B cell (primary cell): ENCODE measurements around the gene CCDC70. TPM values are rescaled to one million over a fixed set of nuclear protein-coding genes. Genes with fewer than 3 reads are reported as not detected.

Source experiments
- ATAC-seq: fragments of 200-7000 bp; cut with Tn5 transposase; one replicate; pipeline ENCODE4 v1.10.0; 2021; ENCODE audit warnings: low read depth, mild to moderate bottlenecking, moderate number of reproducible peaks, moderate library complexity
- CTCF ChIA-PET: fragments of 350-600 bp; sonication (Branson Sonifier 250); formaldehyde crosslinking; loops from one replicate; lab custom pipeline; 2021; ENCODE audit warnings: antibody characterized with exemption, inconsistent platforms; lab: Charles Lee
- POLR2A ChIA-PET: fragments of 350-600 bp; sonication (Branson Sonifier 250); formaldehyde crosslinking; loops from one replicate; lab custom pipeline; 2021; ENCODE audit warnings: antibody characterized with exemption; lab: Charles Lee
- DNase-seq: peaks from one replicate; pipeline ENCODE4 v3.0.0; 2013
- H2AFZ ChIP-seq: 2 replicates; pipeline ENCODE4 v1.6.1; 2012; ENCODE audit warnings: mild to moderate bottlenecking, low read depth, low read length; ENCODE audit not compliant: insufficient read depth, poor library complexity, severe bottlenecking
- H3K27ac ChIP-seq, 2 donors: 1 replicate in 1 of 2; 2 replicates in 1 of 2; pipeline ENCODE4 v1.5.1; 2012 to 2013; ENCODE audit warnings: low read length in 2 of 2, mild to moderate bottlenecking in 2 of 2, moderate library complexity in 1 of 2
- H3K27me3 ChIP-seq, 4 experiments: fragments of 200-600 bp in 1 of 4; sonication (generic) in 1 of 4; replicated peaks in 1 of 4; 1 replicate in 2 of 4; 2 replicates in 2 of 4; pipeline versions ENCODE4 v1.6.1 to v1.7.0; 2013 to 2016; ENCODE audit warnings: low read length in 3 of 4, mild to moderate bottlenecking in 2 of 4, mixed read lengths in 1 of 4, moderate library complexity in 1 of 4; ENCODE audit not compliant: insufficient read depth in 4 of 4, control insufficient read depth in 3 of 4; ENCODE audit errors: control extremely low read depth in 1 of 4
- H3K36me3 ChIP-seq, 2 experiments: replicated peaks in 1 of 2; 1 replicate in 1 of 2; 2 replicates in 1 of 2; pipeline versions ENCODE4 v1.6.1 to v1.7.1; 2013; ENCODE audit warnings: low read length in 1 of 2; ENCODE audit not compliant: insufficient read depth in 2 of 2, control insufficient read depth in 1 of 2; ENCODE audit errors: control extremely low read depth in 1 of 2, extremely low read depth in 1 of 2
- H3K4me1 ChIP-seq, 2 donors: fragments of 200-600 bp in 1 of 2; sonication (generic) in 1 of 2; 1 replicate in 1 of 2; 2 replicates in 1 of 2; pipeline versions ENCODE4 v1.5.1 to v1.6.1; 2013 to 2017; ENCODE audit warnings: low read length in 2 of 2; ENCODE audit not compliant: control insufficient read depth in 2 of 2, insufficient read depth in 2 of 2
- H3K4me2 ChIP-seq: replicated peaks from 2 replicates; pipeline ENCODE3; 2012; ENCODE audit warnings: mild to moderate bottlenecking, low read depth, low read length; ENCODE audit not compliant: poor library complexity, severe bottlenecking
- H3K4me3 ChIP-seq, 5 experiments: fragments of 200-600 bp in 1 of 5; sonication (generic) in 1 of 5; 1 replicate in 3 of 5; 2 replicates in 2 of 5; pipeline versions ENCODE4 v1.5.1 to v1.7.0; 2011 to 2016; ENCODE audit warnings: low read length in 4 of 5, mild to moderate bottlenecking in 4 of 5, low read depth in 2 of 5, control low read depth in 1 of 5, moderate library complexity in 1 of 5; ENCODE audit not compliant: insufficient read depth in 1 of 5; ENCODE audit errors: control extremely low read depth in 1 of 5, extremely low read depth in 1 of 5
- H3K79me2 ChIP-seq: fragments of 200-600 bp; sonication (generic); one replicate; pipeline ENCODE4 v1.6.0; 2016; ENCODE audit warnings: low read length; ENCODE audit not compliant: control insufficient read depth, insufficient read depth
- H3K9ac ChIP-seq: fragments of 200-600 bp; sonication (generic); 2 replicates; pipeline ENCODE4 v1.6.1; 2017; ENCODE audit warnings: mild to moderate bottlenecking, low read length, moderate library complexity
- H3K9me3 ChIP-seq, 3 donors: one replicate each; pipeline versions ENCODE4 v1.6.1 to v1.7.1; 2013; ENCODE audit warnings: low read length in 2 of 3; ENCODE audit not compliant: control insufficient read depth in 2 of 3, insufficient read depth in 1 of 3; ENCODE audit errors: control extremely low read depth in 1 of 3
- H4K20me1 ChIP-seq: 2 replicates; pipeline ENCODE4 v1.6.0; 2012; ENCODE audit warnings: mild to moderate bottlenecking, low read length; ENCODE audit not compliant: insufficient read depth, control insufficient read depth, poor library complexity, severe bottlenecking
- H3K27ac Mint-ChIP-seq: one replicate; pipeline ENCODE4 v1.8.0; 2021; ENCODE audit warnings: mixed read lengths
- H3K27me3 Mint-ChIP-seq: one replicate; pipeline ENCODE4 v1.8.0; 2021; ENCODE audit warnings: mixed read lengths
- H3K4me1 Mint-ChIP-seq: one replicate; pipeline ENCODE4 v1.8.0; 2021; ENCODE audit warnings: mixed read lengths
- H3K4me3 Mint-ChIP-seq: one replicate; pipeline ENCODE4 v1.8.0; 2021; ENCODE audit warnings: mixed read lengths
- H3K9me3 Mint-ChIP-seq: one replicate; pipeline ENCODE4 v1.8.0; 2022; ENCODE audit warnings: mixed read lengths; ENCODE audit not compliant: insufficient read depth
- EZH2 ChIP-seq: IDR thresholded peaks from 2 replicates; pipeline ENCODE4 v1.6.1; 2012; ENCODE audit warnings: borderline replicate concordance, low read depth, mild to moderate bottlenecking, moderate library complexity, low read length; ENCODE audit not compliant: insufficient read depth, poor library complexity, severe bottlenecking
- WGBS: methylation state at CpG from one replicate; pipeline ENCODE4 v1.1.5; 2013; ENCODE audit warnings: missing lambda C conversion rate; ENCODE audit not compliant: insufficient coverage; 5-methylcytosine and 5-hydroxymethylcytosine counted together
- intact Hi-C: fragments of 100-400 bp; cut with micrococcal nuclease; formaldehyde crosslinking; loops from one replicate; pipeline ENCODE4 v1.10.0; 2022
- polyA plus RNA-seq: library from polyadenylated mRNA; depleted of rRNA; stranded (reverse); fragments of >200 nt; gene quantifications from 2 replicates; pipeline ENCODE4 v1.2.3, GENCODE V29; 2012
- total RNA-seq, 2 donors: library from RNA; stranded (reverse); fragments of 120-200 nt in 1 of 2; gene quantifications; 1 replicate in 1 of 2; 2 replicates in 1 of 2; pipeline versions ENCODE4 v1.2.3 to v1.2.4, GENCODE V29; 2013 to 2022
- TF ChIP-seq, protein P1 (sequence below): fragments of 200-600 bp; IDR thresholded peaks from one replicate; pipeline ENCODE4 v1.8.0; 2022; ENCODE audit warnings: antibody characterized with exemption, mild to moderate bottlenecking

The CCDC70 gene
- total and polyA plus RNA-seq, 2 donors (not counting 1 experiment from before 2014, with no cell fraction given), result not detected

DNA sequence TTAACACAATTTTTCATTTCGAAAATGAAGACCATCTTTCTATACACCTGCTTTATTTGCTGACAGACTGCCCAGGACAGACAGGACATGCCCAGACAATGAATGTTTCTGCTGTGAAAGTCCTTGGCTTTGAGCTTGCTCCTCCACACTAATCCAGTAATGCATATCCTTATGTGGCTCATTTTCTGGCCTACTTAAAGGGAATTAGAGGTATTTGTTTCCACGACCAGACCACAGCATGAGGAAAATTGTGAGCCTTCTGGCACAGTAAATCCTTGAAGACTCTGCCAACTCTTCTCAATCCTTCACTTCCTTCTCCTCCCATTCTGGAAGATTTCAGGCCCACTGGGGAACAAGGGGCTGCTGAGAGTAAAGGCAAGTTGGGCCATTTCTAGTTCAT lies 25.7 kb downstream of the CCDC70 start:
- Mint-ChIP-seq H3K9me3 (no peaks in the 10 kb centered on the region), H3K27ac (no peak overlapping the region), H3K27me3 (peaks cover 22% of the 10 kb centered on the region), H3K4me3 (no peak overlapping the region), H3K4me1 (no peaks in the 10 kb centered on the region)
- intact Hi-C loops, result no loop called here
- peaks cover 0 to 11% (median 6%) of the 10 kb centered on the region in 3 donors for H3K9me3 ChIP-seq
- no peak overlapping the region for H3K27ac ChIP-seq
- H3K4me1 ChIP-seq, result no peaks in the 10 kb centered on the region
- no peak overlapping the region for H3K4me2 ChIP-seq
- H3K79me2 ChIP-seq, result no peaks in the 10 kb centered on the region
- H3K27me3 ChIP-seq, result no peaks in the 10 kb centered on the region
- no CpG with 5 or more reads among the region's 2 CpGs for WGBS
- ChIA-PET CTCF (no interaction called here), POLR2A (no interaction called here)
- H3K36me3 ChIP-seq, result no peaks in the 10 kb centered on the region
- no peak for TF ChIP-seq EZH2
- TF ChIP-seq, protein P1, sequence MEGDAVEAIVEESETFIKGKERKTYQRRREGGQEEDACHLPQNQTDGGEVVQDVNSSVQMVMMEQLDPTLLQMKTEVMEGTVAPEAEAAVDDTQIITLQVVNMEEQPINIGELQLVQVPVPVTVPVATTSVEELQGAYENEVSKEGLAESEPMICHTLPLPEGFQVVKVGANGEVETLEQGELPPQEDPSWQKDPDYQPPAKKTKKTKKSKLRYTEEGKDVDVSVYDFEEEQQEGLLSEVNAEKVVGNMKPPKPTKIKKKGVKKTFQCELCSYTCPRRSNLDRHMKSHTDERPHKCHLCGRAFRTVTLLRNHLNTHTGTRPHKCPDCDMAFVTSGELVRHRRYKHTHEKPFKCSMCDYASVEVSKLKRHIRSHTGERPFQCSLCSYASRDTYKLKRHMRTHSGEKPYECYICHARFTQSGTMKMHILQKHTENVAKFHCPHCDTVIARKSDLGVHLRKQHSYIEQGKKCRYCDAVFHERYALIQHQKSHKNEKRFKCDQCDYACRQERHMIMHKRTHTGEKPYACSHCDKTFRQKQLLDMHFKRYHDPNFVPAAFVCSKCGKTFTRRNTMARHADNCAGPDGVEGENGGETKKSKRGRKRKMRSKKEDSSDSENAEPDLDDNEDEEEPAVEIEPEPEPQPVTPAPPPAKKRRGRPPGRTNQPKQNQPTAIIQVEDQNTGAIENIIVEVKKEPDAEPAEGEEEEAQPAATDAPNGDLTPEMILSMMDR, result no peak
- no peak overlapping the region for H3K9ac ChIP-seq
- no peak overlapping the region for H2AFZ ChIP-seq
- ATAC-seq, result no peak
- H4K20me1 ChIP-seq, result no peaks in the 10 kb centered on the region
- H3K4me3 ChIP-seq, result no peak overlapping the region
- DNase-seq, result no peak

DNA sequence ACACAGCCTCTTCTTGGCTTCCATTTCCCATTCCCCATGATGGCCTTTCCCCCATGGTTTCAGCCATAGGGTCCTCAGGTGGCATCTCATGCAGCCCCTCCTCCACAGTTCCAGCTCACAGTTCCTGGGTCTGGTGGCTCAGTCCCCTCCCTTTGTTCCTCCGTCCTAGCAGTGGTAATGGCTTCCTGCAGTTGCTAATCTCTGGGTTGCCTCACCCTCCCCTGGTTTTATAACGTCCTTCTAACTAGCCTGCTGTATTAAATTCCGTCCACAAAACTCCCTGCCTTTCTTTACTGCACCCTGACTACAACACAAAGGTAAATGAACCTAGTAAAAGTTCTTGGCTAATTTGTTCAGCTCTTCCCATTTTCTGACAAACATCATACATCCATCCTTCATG lies 30.9 kb downstream of the CCDC70 start:
- H3K9me3 Mint-ChIP-seq, result no peaks in the 10 kb centered on the region
- no peak for DNase-seq
- CTCF ChIA-PET, result interaction anchor here (1.6 to 2.7 kb wide), 2 partner anchors 10 to 235 kb away, joined by 3 to 11 read pairs; no protein-coding TSS in a partner anchor
- H3K4me2 ChIP-seq, result no peak overlapping the region
- H3K79me2 ChIP-seq, result no peaks in the 10 kb centered on the region
- ATAC-seq, result no peak
- H3K4me3 Mint-ChIP-seq, result no peak overlapping the region
- H3K36me3 ChIP-seq, result no peaks in the 10 kb centered on the region
- POLR2A ChIA-PET, result no interaction called here
- peaks cover 0 to 8% (median 0%) of the 10 kb centered on the region in 4 experiments for H3K27me3 ChIP-seq
- no peak overlapping the region for H2AFZ ChIP-seq
- WGBS, result 63% methylated on average over 3 of the region's 3 CpGs
- H4K20me1 ChIP-seq, result no peaks in the 10 kb centered on the region
- no peaks in the 10 kb centered on the region for H3K4me1 Mint-ChIP-seq
- H3K27ac ChIP-seq, result no peak overlapping the region
- no peaks in the 10 kb centered on the region for H3K9me3 ChIP-seq
- TF ChIP-seq, protein P1, result no peak
- no peak for TF ChIP-seq EZH2
- peaks cover 30% of the 10 kb centered on the region for H3K27me3 Mint-ChIP-seq
- H3K27ac Mint-ChIP-seq, result no peak overlapping the region
- no peak overlapping the region for H3K9ac ChIP-seq
- intact Hi-C loops, result no loop called here
- H3K4me1 ChIP-seq, result no peaks in the 10 kb centered on the region
- H3K4me3 ChIP-seq, result no peak overlapping the region
